Activated CD8-positive, alpha-beta memory T cell treated with anti-CD3 and anti-CD28 coated beads, Interleukin-2, amount 10 ng/mL, durations not matched to agents 7 days and 5 days (primary cell): Measurements from ENCODE around the gene KRTAP27-1. TPM values are rescaled to one million over a fixed set of nuclear protein-coding genes. Genes with fewer than 3 reads are reported as not detected.

Experiments
- ATAC-seq: fragments of 150-1000 bp; cut with Tn5 transposase; one replicate; pipeline ENCODE4 v1.10.0; 2021; ENCODE audit warnings: moderate library complexity
- CTCF ChIA-PET: fragments of 350-600 bp; sonication (Branson Sonifier 250); formaldehyde crosslinking; loops from one replicate; lab custom pipeline; 2021; ENCODE audit warnings: antibody characterized with exemption; lab: Charles Lee
- DNase-seq: peaks from one replicate; pipeline ENCODE4 v3.0.0-alpha.2; 2020
- H3K27ac Mint-ChIP-seq: one replicate; pipeline ENCODE4 v1.8.0; 2021; ENCODE audit warnings: mild to moderate bottlenecking, mixed read lengths
- H3K27me3 Mint-ChIP-seq: one replicate; pipeline ENCODE4 v1.8.0; 2021; ENCODE audit warnings: mixed read lengths
- H3K36me3 Mint-ChIP-seq: one replicate; pipeline ENCODE4 v1.8.0; 2021; ENCODE audit warnings: mild to moderate bottlenecking, mixed read lengths
- H3K4me1 Mint-ChIP-seq: one replicate; pipeline ENCODE4 v1.8.0; 2021; ENCODE audit warnings: mixed read lengths
- H3K4me3 Mint-ChIP-seq: one replicate; pipeline ENCODE4 v1.8.0; 2021; ENCODE audit warnings: mild to moderate bottlenecking, moderate library complexity, mixed read lengths
- H3K9me3 Mint-ChIP-seq: one replicate; pipeline ENCODE4 v1.8.0; 2022; ENCODE audit warnings: low read depth, mixed read lengths
- microRNA-seq: library from miRNA; unstranded; fragments of <30 nt; microRNA quantifications from one replicate; pipeline ENCODE4 v1.2.0, GENCODE V29; 2022
- total RNA-seq, 2 experiments: library from RNA; stranded (reverse); gene quantifications; one replicate each; pipeline ENCODE4 v1.2.3, GENCODE V29; 2021

Gene KRTAP27-1
- total RNA-seq, 2 experiments from 2014 or later, result not detected

DNA sequence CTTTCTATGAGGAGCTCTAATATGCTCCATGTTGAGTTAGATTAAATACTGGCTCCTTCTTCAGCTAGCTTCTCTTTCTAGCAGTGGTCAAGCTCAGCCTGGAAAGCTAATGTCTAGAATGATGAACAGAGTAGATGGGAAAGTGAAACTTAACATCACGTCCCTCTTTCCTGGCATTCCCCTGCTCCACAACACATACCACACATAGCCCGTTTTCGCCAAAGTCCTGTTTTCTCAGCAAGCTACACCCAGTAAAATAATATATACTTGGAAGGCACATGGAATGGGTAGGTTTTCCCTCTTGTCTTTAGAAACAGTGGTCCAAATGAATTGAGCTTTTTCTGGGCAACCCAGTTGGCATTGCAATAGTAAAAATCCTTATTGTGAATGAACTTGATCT lies 3.8 kb downstream of the KRTAP27-1 start:
- ATAC-seq (no peak), DNase-seq (no peak)
- no peak overlapping the region for H3K27ac Mint-ChIP-seq
- CTCF ChIA-PET, result no interaction called here
- H3K27me3 Mint-ChIP-seq, result no peaks in the 10 kb centered on the region
- no peaks in the 10 kb centered on the region for H3K36me3 Mint-ChIP-seq
- no peaks in the 10 kb centered on the region for H3K4me1 Mint-ChIP-seq
- no peak overlapping the region for H3K4me3 Mint-ChIP-seq
- no peaks in the 10 kb centered on the region for H3K9me3 Mint-ChIP-seq

DNA sequence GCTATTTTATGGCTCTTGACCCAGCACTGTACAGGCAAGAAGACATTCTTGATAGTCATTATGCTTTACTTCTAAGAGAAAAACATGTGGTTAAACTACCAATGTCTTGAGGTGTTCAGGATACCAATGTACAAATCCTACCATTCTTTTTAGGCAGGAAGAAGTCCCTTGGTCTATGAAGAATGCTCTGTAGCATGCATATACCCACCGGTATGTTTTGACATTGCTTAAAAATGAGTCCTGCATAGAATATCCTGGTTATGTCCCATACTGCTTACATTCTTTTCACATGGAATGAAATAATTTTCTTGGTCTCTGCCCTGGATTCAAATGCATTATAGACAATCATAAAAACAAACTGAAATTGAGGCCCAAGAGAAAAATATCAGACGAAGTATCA lies 4.8 kb downstream of the KRTAP27-1 start:
- H3K4me1 Mint-ChIP-seq, result no peaks in the 10 kb centered on the region
- H3K9me3 Mint-ChIP-seq, result no peaks in the 10 kb centered on the region
- H3K36me3 Mint-ChIP-seq, result no peaks in the 10 kb centered on the region
- H3K27ac Mint-ChIP-seq, result no peak overlapping the region
- no peak overlapping the region for H3K4me3 Mint-ChIP-seq
- DNase-seq (no peak), ATAC-seq (no peak)
- no peaks in the 10 kb centered on the region for H3K27me3 Mint-ChIP-seq
- CTCF ChIA-PET, result no interaction called here

DNA sequence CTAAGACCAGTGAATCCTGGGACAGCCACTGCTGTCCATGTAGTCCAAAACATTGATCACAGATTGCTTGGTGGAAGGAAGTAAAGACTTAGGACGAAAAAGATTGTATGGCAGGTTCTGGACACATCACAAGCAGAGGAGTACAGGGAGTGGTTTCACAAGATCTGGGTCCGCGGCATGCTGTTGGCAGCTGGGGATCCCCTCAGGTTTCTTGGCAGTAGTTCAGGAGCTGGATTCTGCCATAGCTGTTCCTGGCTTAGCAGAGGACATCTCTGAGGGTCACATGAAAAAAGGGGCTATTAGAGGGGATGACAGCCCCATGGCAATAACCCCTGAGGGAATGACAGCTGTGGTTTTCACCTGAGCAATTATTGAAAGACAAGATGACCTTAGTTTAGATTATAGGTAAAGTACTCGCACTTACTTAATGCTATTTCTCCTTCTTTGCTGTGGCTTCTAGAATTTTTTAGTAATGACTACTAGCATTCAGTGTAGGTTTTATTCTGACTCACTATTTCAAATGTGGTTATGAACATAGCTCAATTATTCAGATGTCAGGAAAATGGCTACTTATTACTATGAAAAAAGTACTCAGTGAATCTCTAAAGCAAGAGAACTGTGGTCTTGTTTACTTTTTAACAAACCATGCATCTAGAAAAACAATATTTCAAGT lies 8.2 kb downstream of the KRTAP27-1 start:
- Mint-ChIP-seq H3K36me3 (no peaks in the 10 kb centered on the region), H3K4me1 (no peaks in the 10 kb centered on the region), H3K4me3 (no peak overlapping the region), H3K27ac (no peak overlapping the region), H3K27me3 (no peaks in the 10 kb centered on the region), H3K9me3 (no peaks in the 10 kb centered on the region)
- CTCF ChIA-PET, result no interaction called here
- ATAC-seq, result no peak
- no peak for DNase-seq

DNA sequence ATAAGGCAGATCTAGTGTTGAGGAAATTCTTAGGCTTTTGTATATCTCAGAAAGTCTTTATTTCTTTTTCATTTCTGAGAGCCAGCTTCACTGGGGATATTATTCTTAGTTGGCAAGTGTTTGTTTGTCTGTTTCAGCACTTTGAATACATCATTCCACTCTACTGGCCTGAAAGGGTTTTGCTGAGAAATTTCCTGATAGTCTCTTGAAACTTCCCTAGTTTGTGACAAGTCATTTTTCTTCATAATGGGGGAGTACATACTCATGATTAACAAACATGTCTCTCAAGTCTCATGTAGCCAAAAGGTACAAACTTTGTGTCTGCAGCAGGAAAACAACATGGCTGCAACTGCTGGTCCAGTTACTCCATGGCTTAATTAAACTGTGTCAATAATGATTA lies 11.1 kb downstream of the KRTAP27-1 start:
- H3K27me3 Mint-ChIP-seq, result no peaks in the 10 kb centered on the region
- no peaks in the 10 kb centered on the region for H3K9me3 Mint-ChIP-seq
- H3K36me3 Mint-ChIP-seq, result no peaks in the 10 kb centered on the region
- CTCF ChIA-PET, result no interaction called here
- no peak overlapping the region for H3K4me3 Mint-ChIP-seq
- H3K27ac Mint-ChIP-seq, result no peak overlapping the region
- DNase-seq (no peak), ATAC-seq (no peak)
- no peaks in the 10 kb centered on the region for H3K4me1 Mint-ChIP-seq

DNA sequence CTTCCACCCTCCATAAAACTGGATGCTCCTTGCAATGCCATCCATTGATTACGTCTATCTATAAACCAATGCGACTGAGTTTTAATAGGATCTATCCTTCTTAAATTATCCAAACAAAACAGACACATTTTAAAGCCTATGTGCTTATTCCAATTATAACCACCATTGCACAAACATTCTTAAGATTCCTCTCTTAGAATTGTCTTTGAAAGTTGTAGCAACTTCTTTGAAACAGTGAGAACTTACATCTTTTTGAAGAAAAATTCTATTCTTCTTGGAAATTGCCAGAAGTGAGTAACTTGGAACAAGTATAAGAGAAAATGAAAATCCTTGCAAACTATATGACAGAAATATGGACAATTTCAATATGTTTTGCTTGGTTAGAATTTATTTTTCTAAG lies 17.3 kb downstream of the KRTAP27-1 start, which contains the start of gene KRTAP26-1:
Gene KRTAP26-1 (minus strand): TSS at position 101 of the 400 bp plus-strand sequence. CDS start 280 bp downstream, outside the sequence.
- Mint-ChIP-seq H3K36me3 (no peaks in the 10 kb centered on the region), H3K4me1 (no peaks in the 10 kb centered on the region), H3K4me3 (no peak within 1 kb of the TSS), H3K27ac (no peak within 1 kb of the TSS), H3K27me3 (no peaks in the 10 kb centered on the region), H3K9me3 (no peaks in the 10 kb centered on the region)
- no peak for ATAC-seq
- no peak for DNase-seq
- CTCF ChIA-PET, result no interaction called here

DNA sequence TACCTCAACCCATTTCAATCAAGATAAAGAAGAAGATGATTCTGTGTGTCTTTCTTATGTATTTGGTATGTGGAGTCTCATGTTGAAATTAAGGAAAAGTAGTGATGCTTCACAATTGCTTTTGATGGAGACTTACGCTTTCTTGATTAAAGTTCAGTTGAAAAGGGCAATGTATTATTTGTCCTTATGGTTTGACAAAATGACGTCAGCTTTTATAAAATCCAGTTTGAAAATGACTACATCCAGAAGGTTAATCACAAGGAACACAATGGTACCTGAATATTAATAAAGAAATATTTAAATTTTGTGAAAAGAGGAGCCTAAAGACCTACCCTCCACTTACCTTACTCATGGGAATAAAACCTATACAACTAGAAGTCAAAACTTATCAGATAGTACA lies 21.8 kb downstream of the KRTAP27-1 start:
- Mint-ChIP-seq H3K36me3 (no peaks in the 10 kb centered on the region), H3K9me3 (no peaks in the 10 kb centered on the region), H3K4me1 (no peaks in the 10 kb centered on the region), H3K4me3 (no peak overlapping the region), H3K27ac (no peak overlapping the region), H3K27me3 (no peaks in the 10 kb centered on the region)
- CTCF ChIA-PET, result no interaction called here
- ATAC-seq, result no peak
- no peak for DNase-seq

DNA sequence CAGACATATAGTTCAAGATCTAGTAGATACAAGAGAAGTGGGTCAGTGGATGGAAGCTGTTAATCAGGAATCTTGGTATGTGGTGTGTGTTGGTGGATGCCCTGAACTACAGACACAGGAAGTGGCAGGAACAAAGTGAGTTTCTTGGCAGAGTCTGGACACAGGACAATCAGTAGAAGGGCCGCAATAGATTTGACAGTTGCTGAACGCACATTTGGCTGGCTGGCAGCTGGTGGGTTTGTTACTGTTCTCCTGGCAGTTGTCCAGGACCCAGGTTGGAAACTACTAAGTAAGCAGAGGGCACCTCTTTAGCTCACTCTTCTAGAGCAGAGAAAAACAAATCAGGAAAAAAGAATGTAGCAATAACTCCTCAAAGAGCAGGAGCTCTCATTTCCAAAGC lies 30.6 kb downstream of the KRTAP27-1 start:
- CTCF ChIA-PET, result interaction anchor here (0.6 kb wide), 1 partner anchor 155 kb away, joined by 3 read pairs; no protein-coding TSS in a partner anchor
- no peak for DNase-seq

DNA sequence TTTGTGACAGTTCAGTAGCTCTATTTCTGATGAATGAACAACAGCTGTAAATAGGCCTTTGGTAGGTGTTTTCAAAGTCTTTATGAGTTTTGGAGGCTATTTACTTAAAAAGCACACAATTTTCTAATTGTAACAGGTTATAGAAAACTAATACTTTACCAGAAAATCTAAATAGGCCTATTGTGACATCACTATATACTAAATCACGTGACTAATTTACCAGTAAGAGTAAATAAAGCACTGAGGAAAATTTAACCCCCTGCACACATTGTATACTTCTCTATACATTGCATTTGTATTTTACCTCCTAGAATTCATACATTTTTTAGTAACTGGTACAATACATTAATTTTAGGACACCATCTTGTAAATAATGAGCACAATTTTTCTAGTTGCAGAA lies 32.4 kb downstream of the KRTAP27-1 start:
- no peaks in the 10 kb centered on the region for H3K4me1 Mint-ChIP-seq
- H3K27me3 Mint-ChIP-seq, result no peaks in the 10 kb centered on the region
- CTCF ChIA-PET, result no interaction called here
- ATAC-seq (no peak), DNase-seq (no peak)
- H3K9me3 Mint-ChIP-seq, result no peaks in the 10 kb centered on the region
- no peaks in the 10 kb centered on the region for H3K36me3 Mint-ChIP-seq
- H3K4me3 Mint-ChIP-seq, result no peak overlapping the region
- no peak overlapping the region for H3K27ac Mint-ChIP-seq

More for the DNA sequence above, 30.6 kb downstream of the KRTAP27-1 start:
- no peaks in the 10 kb centered on the region for H3K4me1 Mint-ChIP-seq
- H3K27me3 Mint-ChIP-seq, result no peaks in the 10 kb centered on the region
- no peak overlapping the region for H3K27ac Mint-ChIP-seq
- H3K9me3 Mint-ChIP-seq, result no peaks in the 10 kb centered on the region
- no peaks in the 10 kb centered on the region for H3K36me3 Mint-ChIP-seq
- no peak overlapping the region for H3K4me3 Mint-ChIP-seq
- ATAC-seq, result no peak

DNA sequence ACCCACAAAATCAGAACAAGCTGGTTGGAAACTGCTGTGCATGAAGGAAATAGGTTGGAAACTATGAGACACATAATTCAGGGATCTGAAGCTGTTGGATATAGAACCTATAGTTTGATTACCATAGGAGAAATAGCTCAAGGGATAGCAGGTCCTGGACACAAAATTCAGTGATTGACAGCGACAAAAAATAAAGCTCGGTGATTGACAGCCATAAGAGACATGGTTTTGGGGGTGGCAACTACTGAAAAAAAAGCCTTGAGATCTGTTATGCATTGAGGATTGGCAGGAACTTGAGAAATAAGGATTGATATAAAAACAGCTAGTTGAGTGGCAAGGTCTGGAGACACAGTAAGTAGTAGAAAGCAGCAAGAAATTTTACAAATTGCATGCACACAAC lies 48.3 kb downstream of the KRTAP27-1 start, which contains the start of gene KRTAP25-1:
Gene KRTAP25-1 (minus strand): TSS at position 300 of the 400 bp plus-strand sequence. CDS start 24 bp downstream, at position 276.
- no peak for ATAC-seq
- no peaks in the 10 kb centered on the region for H3K4me1 Mint-ChIP-seq
- no peaks in the 10 kb centered on the region for H3K36me3 Mint-ChIP-seq
- CTCF ChIA-PET, result no interaction called here
- DNase-seq, result no peak
- H3K4me3 Mint-ChIP-seq, result no peak within 1 kb of the TSS
- H3K9me3 Mint-ChIP-seq, result peaks cover 2% of the 10 kb centered on the region
- no peaks in the 10 kb centered on the region for H3K27me3 Mint-ChIP-seq
- no peak within 1 kb of the TSS for H3K27ac Mint-ChIP-seq

Small RNA genes within 50 kb of the gene (microRNA-seq; reads per million reads assigned to microRNA genes)
- gene MIR4327, result not detected

Other genes with a start within 250 kb of the KRTAP27-1 start
- gene CLDN17, start 170.9 kb downstream of the KRTAP27-1 start, total RNA-seq, result not detected
- gene CLDN8, start 121.6 kb downstream of the KRTAP27-1 start, total RNA-seq, result not detected
- not detected for gene KRTAP24-1, start 54.7 kb downstream of the KRTAP27-1 start, total RNA-seq
- gene KRTAP25-1, start 48.2 kb downstream of the KRTAP27-1 start, total RNA-seq, result not detected
- not detected for gene KRTAP26-1, start 17.4 kb downstream of the KRTAP27-1 start, total RNA-seq
- not detected for gene KRTAP23-1, start 10.9 kb upstream of the KRTAP27-1 start, total RNA-seq
- gene KRTAP13-2, start 34.6 kb upstream of the KRTAP27-1 start, total RNA-seq, result not detected
- gene KRTAP13-1, start 58.3 kb upstream of the KRTAP27-1 start, total RNA-seq, result not detected
- gene KRTAP13-3, start 88.2 kb upstream of the KRTAP27-1 start, total RNA-seq, result not detected
- gene KRTAP13-4, start 92.5 kb upstream of the KRTAP27-1 start, total RNA-seq, result not detected
- not detected for gene KRTAP15-1, start 102.6 kb upstream of the KRTAP27-1 start, total RNA-seq
- not detected for gene KRTAP19-1, start 142.7 kb upstream of the KRTAP27-1 start, total RNA-seq
- not detected for gene KRTAP19-2, start 149.7 kb upstream of the KRTAP27-1 start, total RNA-seq
- gene KRTAP19-3, start 154.3 kb upstream of the KRTAP27-1 start, total RNA-seq, result not detected
- gene KRTAP19-4, start 159.5 kb upstream of the KRTAP27-1 start, total RNA-seq, result not detected
- not detected for gene KRTAP19-5, start 164.4 kb upstream of the KRTAP27-1 start, total RNA-seq
- gene KRTAP19-6, start 204.2 kb upstream of the KRTAP27-1 start, total RNA-seq, result not detected
- not detected for gene KRTAP19-7, start 223.6 kb upstream of the KRTAP27-1 start, total RNA-seq